ENCODE data around the gene RAI2. TPM values are rescaled to one million over a fixed set of nuclear protein-coding genes. Genes with fewer than 3 reads are reported as not detected.

The RAI2 gene
- 10 to 100 TPM; 13.6 to 28.1 (median 19.1) TPM for total RNA-seq

GRCh38 chrX:17860811-17861488, at the start of gene RAI2:
Gene RAI2 (minus strand): TSS chrX:17861298. CDS start chrX:17802010, 59,288 bp downstream.
- H3K4me1 ChIP-seq: no peaks in the 10 kb centered on the region
- H3K9me3 ChIP-seq: no peaks in the 10 kb centered on the region
- no peaks in the 10 kb centered on the region for H3K36me3 ChIP-seq
- peak; percentile 31 to 87 for DNase-seq
- H3K27ac ChIP-seq: peak within 1 kb of the TSS; percentile 70 to 85 (median 76)
- H3K4me3 ChIP-seq: peak within 1 kb of the TSS; percentile 43 to 64 (median 59)
- 14% methylated on average over 16 of the region's 98 CpGs; no CpG with 5 or more reads in 1 of the 2 donors for WGBS, 2 donors
- no peaks in the 10 kb centered on the region for H3K27me3 ChIP-seq
- ATAC-seq (ENCODE audit: low FRiP score in 2 of 2): peak in 1 of 2 donors; percentile 68
- TF ChIP-seq POLR2AphosphoS5 (IDR thresholded peaks at IDR 0.05) (peak; percentile 10 to 72), CTCF (IDR thresholded peaks at IDR 0.05) (peak in 2 of 6 experiments; percentile 27 to 43), POLR2A (IDR thresholded peaks at IDR 0.05) (peak in 1 of 4 donors; percentile 54), EP300 (IDR thresholded peaks at IDR 0.05) (no peak)

GRCh38 chrX:17888421-17888820, 27.3 kb upstream of the RAI2 start:
- no peak for DNase-seq
- Histone ChIP-seq H3K27ac (no peak overlapping the region), H3K4me3 (no peak overlapping the region), H3K27me3 (no peaks in the 10 kb centered on the region), H3K9me3 (no peaks in the 10 kb centered on the region), H3K36me3 (no peaks in the 10 kb centered on the region), H3K4me1 (no peaks in the 10 kb centered on the region)
- ATAC-seq (ENCODE audit: low FRiP score in 2 of 2): no peak
- no peak for TF ChIP-seq EP300 (IDR thresholded peaks at IDR 0.05)
- no peak for TF ChIP-seq POLR2A (IDR thresholded peaks at IDR 0.05)
- no peak for TF ChIP-seq POLR2AphosphoS5 (IDR thresholded peaks at IDR 0.05)
- no peak for TF ChIP-seq CTCF (IDR thresholded peaks at IDR 0.05)
- WGBS, 2 donors: 92 to 96% methylated on average over 1 of the region's 1 CpG

GRCh38 chrX:17882680-17883079, 21.6 kb upstream of the RAI2 start:
- H3K27me3 ChIP-seq: no peaks in the 10 kb centered on the region
- H3K9me3 ChIP-seq: no peaks in the 10 kb centered on the region
- no peaks in the 10 kb centered on the region for H3K36me3 ChIP-seq
- no peak overlapping the region for H3K4me3 ChIP-seq
- no peak for ATAC-seq (ENCODE audit: low FRiP score in 2 of 2)
- WGBS, 2 donors: 77 to 86% methylated on average over 2 of the region's 2 CpGs
- TF ChIP-seq POLR2AphosphoS5 (IDR thresholded peaks at IDR 0.05) (no peak), EP300 (IDR thresholded peaks at IDR 0.05) (no peak), POLR2A (IDR thresholded peaks at IDR 0.05) (no peak), CTCF (IDR thresholded peaks at IDR 0.05) (no peak)
- H3K27ac ChIP-seq: no peak overlapping the region
- no peak for DNase-seq
- H3K4me1 ChIP-seq: no peaks in the 10 kb centered on the region

- TF ChIP-seq EP300 (IDR thresholded peaks at IDR 0.05): no peak
- Histone ChIP-seq H3K4me1 (no peaks in the 10 kb centered on the region), H3K27me3 (no peaks in the 10 kb centered on the region), H3K4me3 (no peak overlapping the region), H3K9me3 (no peaks in the 10 kb centered on the region), H3K27ac (no peak overlapping the region), H3K36me3 (no peaks in the 10 kb centered on the region)
- 43 to 76% methylated on average over 2 of the region's 2 CpGs for WGBS, 2 donors
- DNase-seq (no peak), ATAC-seq (ENCODE audit: low FRiP score in 2 of 2) (no peak)
Measured at GRCh38 chrX:17878028-17878670, 17.1 kb upstream of the RAI2 start.

- no peaks in the 10 kb centered on the region for H3K9me3 ChIP-seq
- no peaks in the 10 kb centered on the region for H3K4me1 ChIP-seq
- H3K36me3 ChIP-seq: no peaks in the 10 kb centered on the region
- no peak overlapping the region for H3K27ac ChIP-seq
- DNase-seq: no peak
- H3K27me3 ChIP-seq: no peaks in the 10 kb centered on the region
- no peak for ATAC-seq (ENCODE audit: low FRiP score in 2 of 2)
- H3K4me3 ChIP-seq: no peak overlapping the region
- TF ChIP-seq EP300 (IDR thresholded peaks at IDR 0.05) (no peak), CTCF (IDR thresholded peaks at IDR 0.05) (peak in 1 of 6 experiments; percentile 5)
Measured at GRCh38 chrX:17876135-17876534, 15.0 kb upstream of the RAI2 start.
